ENCODE results near the gene TCF4. TPM values are rescaled to one million over a fixed set of nuclear protein-coding genes. Genes with fewer than 3 reads are reported as not detected.

The TCF4 gene
- total RNA-seq, 2 donors from 2014 or later: 0.79 to 1.3 TPM

DNA sequence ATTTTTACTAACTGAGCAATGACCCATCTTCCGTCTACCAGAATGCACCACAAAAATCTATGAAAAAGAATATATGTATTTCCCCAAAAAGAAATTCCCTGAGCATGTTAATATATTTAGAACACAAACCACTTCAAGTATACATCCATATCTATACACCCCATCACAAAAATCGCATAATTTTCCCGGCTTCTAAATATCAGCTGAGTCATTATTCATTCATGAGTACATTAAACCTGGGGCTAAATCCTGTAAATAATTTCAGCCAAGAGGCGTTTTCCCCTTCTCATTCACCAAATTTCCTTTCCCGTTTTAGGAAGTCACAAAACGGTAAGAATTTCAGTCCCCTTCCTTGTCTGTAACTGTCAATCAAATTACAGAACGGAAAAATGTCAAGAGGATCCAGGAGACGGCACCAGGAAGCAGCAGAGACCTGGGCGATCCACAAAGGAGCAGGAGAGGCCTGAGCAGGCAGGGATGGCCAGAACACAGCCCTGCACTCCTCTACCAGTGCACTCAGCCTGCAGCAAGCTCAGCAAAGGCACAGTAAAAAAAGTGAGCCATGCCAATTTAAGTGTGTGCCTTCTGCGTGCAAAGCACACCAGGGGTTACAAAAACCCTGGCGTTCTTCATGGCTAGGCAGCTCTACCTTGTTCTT lies 300.7 kb downstream of the TCF4 start:
- no peak for ATAC-seq (replicated peaks)
- Mint-ChIP-seq H3K4me1 (no peaks in the 10 kb centered on the region), H3K27me3 (no peaks in the 10 kb centered on the region), H3K4me3 (no peak overlapping the region), H3K27ac (no peak overlapping the region), H3K36me3 (ENCODE audit: low read depth) (no peaks in the 10 kb centered on the region), H3K9me3 (no peaks in the 10 kb centered on the region)

- Mint-ChIP-seq H3K9me3 (no peaks in the 10 kb centered on the region), H3K36me3 (ENCODE audit: low read depth) (no peaks in the 10 kb centered on the region), H3K4me3 (no peak overlapping the region), H3K27me3 (no peaks in the 10 kb centered on the region), H3K4me1 (no peaks in the 10 kb centered on the region), H3K27ac (no peak overlapping the region)
- no peak for ATAC-seq (replicated peaks)
Observed at GRCh38 chr18:55286257-55286825, 301.7 kb downstream of the TCF4 start.

GRCh38 chr18:55284614-55285013 lies 303.4 kb downstream of the TCF4 start:
- H3K27me3 Mint-ChIP-seq: no peaks in the 10 kb centered on the region
- H3K36me3 Mint-ChIP-seq (ENCODE audit: low read depth): no peaks in the 10 kb centered on the region
- H3K4me3 Mint-ChIP-seq: no peak overlapping the region
- H3K4me1 Mint-ChIP-seq: no peaks in the 10 kb centered on the region
- no peaks in the 10 kb centered on the region for H3K9me3 Mint-ChIP-seq
- no peak for ATAC-seq (replicated peaks)
- no peak overlapping the region for H3K27ac Mint-ChIP-seq

DNA sequence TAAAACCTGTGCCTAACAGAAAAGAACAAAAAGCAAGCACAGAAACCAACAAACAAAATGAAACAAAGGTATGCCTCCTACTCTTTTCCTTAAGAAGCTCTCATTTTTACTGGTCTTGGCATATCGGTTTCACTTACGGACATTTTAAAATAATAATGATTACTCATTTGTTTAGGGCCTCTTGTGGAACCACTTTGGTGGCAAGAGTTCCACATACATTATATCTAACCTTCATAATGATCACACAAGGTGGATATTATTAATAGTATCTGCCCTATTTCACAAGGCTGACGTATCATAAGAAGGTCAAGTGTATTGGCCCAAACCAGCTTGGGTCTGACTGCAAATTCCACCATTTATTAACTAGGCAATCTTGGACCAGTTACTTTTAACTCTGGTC lies 304.7 kb downstream of the TCF4 start:
- Mint-ChIP-seq H3K27ac (no peak overlapping the region), H3K9me3 (no peaks in the 10 kb centered on the region), H3K27me3 (no peaks in the 10 kb centered on the region), H3K36me3 (ENCODE audit: low read depth) (no peaks in the 10 kb centered on the region), H3K4me1 (no peaks in the 10 kb centered on the region), H3K4me3 (no peak overlapping the region)
- no peak for ATAC-seq (replicated peaks)

DNA sequence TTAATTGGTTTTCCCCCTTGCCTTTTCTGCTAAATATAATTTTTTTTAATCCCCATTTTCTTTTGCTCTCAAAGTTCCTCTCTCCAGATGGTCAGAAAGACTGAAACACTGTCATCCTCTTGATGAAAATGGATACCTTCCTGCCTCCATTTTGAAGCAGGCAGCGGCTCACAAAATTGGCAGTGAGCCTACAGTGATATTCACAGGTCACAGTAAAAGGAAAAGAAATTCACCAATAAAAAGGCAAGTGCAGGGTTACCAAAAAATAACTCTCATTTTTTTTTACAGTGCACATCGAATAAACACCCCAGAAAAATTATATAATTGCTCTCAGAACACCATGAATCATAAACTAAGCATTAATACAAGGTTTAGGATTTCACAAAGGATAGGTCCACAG lies 307.5 kb downstream of the TCF4 start:
- ATAC-seq (replicated peaks): no peak
- Mint-ChIP-seq H3K9me3 (no peaks in the 10 kb centered on the region), H3K4me1 (no peaks in the 10 kb centered on the region), H3K4me3 (no peak overlapping the region), H3K27me3 (no peaks in the 10 kb centered on the region), H3K36me3 (ENCODE audit: low read depth) (no peaks in the 10 kb centered on the region), H3K27ac (no peak overlapping the region)

DNA sequence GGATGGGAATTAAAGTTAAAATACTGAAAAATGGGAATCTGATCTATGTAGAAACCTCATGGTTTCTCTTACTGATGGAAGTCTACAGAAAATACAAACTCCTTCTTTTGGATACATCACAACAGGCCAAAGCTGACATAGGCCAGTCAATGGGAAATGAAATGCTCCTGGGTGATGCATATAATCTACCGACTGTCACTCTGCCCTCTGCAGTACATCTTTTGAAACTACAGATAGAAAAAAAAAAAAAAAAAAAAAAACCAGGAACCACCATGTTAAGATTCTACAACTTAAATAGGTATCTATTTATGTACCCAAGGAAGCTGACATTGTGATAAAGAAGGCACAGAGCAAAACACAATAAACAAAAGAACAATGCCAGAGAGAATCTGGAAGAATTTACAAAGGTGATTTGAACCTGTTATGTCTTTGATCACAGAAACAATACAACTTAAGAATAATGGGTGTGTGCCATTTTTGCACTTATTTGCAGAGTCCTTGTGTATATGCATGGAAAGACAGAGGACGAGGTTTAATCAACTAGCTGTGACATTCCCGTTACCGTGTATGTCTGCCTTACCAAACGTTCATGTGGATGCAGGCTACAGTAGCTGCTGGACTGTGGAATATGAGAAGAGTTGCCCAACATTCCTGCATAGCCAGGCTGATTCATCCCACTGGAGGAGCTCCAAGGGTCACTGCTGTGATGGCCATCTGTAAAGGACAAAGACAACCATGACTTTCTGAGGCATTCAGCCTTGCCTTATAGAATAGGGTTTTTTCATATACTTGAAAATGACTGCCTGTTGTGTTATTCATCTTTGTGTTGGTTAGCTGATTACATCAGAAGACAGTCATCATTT lies 312.7 kb downstream of the TCF4 start:
- no peaks in the 10 kb centered on the region for H3K4me1 Mint-ChIP-seq
- H3K27ac Mint-ChIP-seq: no peak overlapping the region
- no peak for ATAC-seq (replicated peaks)
- H3K4me3 Mint-ChIP-seq: no peak overlapping the region
- H3K27me3 Mint-ChIP-seq: no peaks in the 10 kb centered on the region
- H3K9me3 Mint-ChIP-seq: peaks cover 3% of the 10 kb centered on the region
- H3K36me3 Mint-ChIP-seq (ENCODE audit: low read depth): no peaks in the 10 kb centered on the region

GRCh38 chr18:55272510-55273243 lies 315.3 kb downstream of the TCF4 start:
- Mint-ChIP-seq H3K27ac (no peak overlapping the region), H3K4me3 (no peak overlapping the region), H3K27me3 (no peaks in the 10 kb centered on the region), H3K36me3 (ENCODE audit: low read depth) (no peaks in the 10 kb centered on the region), H3K9me3 (peaks cover 3% of the 10 kb centered on the region), H3K4me1 (no peaks in the 10 kb centered on the region)
- no peak for ATAC-seq (replicated peaks)

GRCh38 chr18:55269622-55270021 lies 318.4 kb downstream of the TCF4 start:
- Mint-ChIP-seq H3K9me3 (peaks cover 3% of the 10 kb centered on the region), H3K36me3 (ENCODE audit: low read depth) (no peaks in the 10 kb centered on the region), H3K4me1 (no peaks in the 10 kb centered on the region), H3K27ac (no peak overlapping the region), H3K4me3 (no peak overlapping the region), H3K27me3 (no peaks in the 10 kb centered on the region)
- no peak for ATAC-seq (replicated peaks)

DNA sequence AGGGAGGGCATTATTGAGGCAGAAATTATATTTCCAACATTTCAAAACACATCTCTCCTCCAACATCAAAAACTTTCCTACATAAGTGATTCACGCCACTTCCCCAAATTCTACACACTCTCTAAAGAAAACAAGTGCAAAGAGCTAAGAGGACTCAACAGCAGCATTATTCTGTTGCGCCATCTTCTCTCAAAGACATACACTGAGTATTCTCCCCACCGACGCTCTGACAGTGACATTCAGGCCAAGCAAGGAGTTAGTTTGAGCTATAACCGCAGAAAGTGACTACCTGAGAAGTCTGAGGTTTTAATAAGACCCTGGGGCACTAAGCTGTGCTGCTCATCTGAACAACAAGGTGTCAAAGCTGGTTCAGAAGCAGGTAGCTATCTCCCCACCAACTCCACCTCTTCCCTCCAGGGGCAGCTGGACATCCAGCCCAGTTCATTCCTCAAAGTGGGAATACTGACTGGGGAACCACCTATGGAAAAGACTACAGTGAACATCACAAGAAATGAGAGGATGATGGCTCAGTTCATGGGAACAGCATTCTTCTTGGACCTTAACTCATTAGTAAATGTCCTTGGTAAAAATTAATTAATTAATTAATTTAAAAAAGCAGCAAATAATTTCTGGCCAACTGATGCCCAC lies 319.2 kb downstream of the TCF4 start:
- Mint-ChIP-seq H3K27me3 (no peaks in the 10 kb centered on the region), H3K4me3 (no peak overlapping the region)
- ATAC-seq (replicated peaks): no peak

GRCh38 chr18:55268151-55268601 lies 319.8 kb downstream of the TCF4 start:
- no peak overlapping the region for H3K27ac Mint-ChIP-seq
- H3K36me3 Mint-ChIP-seq (ENCODE audit: low read depth): no peaks in the 10 kb centered on the region
- H3K27me3 Mint-ChIP-seq: no peaks in the 10 kb centered on the region
- ATAC-seq (replicated peaks): no peak
- H3K4me3 Mint-ChIP-seq: no peak overlapping the region
- no peaks in the 10 kb centered on the region for H3K4me1 Mint-ChIP-seq
- peaks cover 3% of the 10 kb centered on the region for H3K9me3 Mint-ChIP-seq

More for the DNA sequence above, 319.2 kb downstream of the TCF4 start:
- no peaks in the 10 kb centered on the region for H3K4me1 Mint-ChIP-seq
- H3K27ac Mint-ChIP-seq: no peak overlapping the region
- H3K9me3 Mint-ChIP-seq: peaks cover 3% of the 10 kb centered on the region
- H3K36me3 Mint-ChIP-seq (ENCODE audit: low read depth): no peaks in the 10 kb centered on the region

GRCh38 chr18:55266981-55267380 lies 321.0 kb downstream of the TCF4 start:
- ATAC-seq (replicated peaks): no peak
- Mint-ChIP-seq H3K27me3 (no peaks in the 10 kb centered on the region), H3K4me1 (no peaks in the 10 kb centered on the region), H3K27ac (no peak overlapping the region), H3K9me3 (peaks cover 3% of the 10 kb centered on the region), H3K4me3 (no peak overlapping the region), H3K36me3 (ENCODE audit: low read depth) (no peaks in the 10 kb centered on the region)

DNA sequence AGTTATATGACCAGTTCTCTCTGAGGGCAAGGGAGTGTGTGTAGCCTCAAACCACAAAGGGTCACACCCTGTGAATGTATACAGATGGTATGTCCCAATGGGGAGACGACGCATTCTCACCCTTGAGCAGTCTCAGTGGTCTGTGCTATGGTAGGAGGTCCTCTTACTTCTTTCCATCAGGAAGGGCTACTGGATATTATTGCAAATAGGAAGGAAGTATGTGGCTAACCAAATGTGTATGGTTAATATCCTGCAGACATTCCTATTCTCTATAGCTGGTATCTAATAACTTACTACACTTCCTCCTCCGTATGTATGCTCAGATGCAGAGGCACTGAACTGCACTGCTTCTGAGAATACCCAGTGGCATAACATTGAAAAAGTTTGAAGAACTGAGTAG lies 322.0 kb downstream of the TCF4 start:
- no peaks in the 10 kb centered on the region for H3K4me1 Mint-ChIP-seq
- ATAC-seq (replicated peaks): no peak
- no peaks in the 10 kb centered on the region for H3K36me3 Mint-ChIP-seq (ENCODE audit: low read depth)
- no peaks in the 10 kb centered on the region for H3K27me3 Mint-ChIP-seq
- no peak overlapping the region for H3K27ac Mint-ChIP-seq
- no peak overlapping the region for H3K4me3 Mint-ChIP-seq
- H3K9me3 Mint-ChIP-seq: no peaks in the 10 kb centered on the region

GRCh38 chr18:55265130-55265675 lies 322.8 kb downstream of the TCF4 start:
- no peaks in the 10 kb centered on the region for H3K9me3 Mint-ChIP-seq
- no peaks in the 10 kb centered on the region for H3K27me3 Mint-ChIP-seq
- H3K36me3 Mint-ChIP-seq (ENCODE audit: low read depth): no peaks in the 10 kb centered on the region
- H3K4me3 Mint-ChIP-seq: no peak overlapping the region
- no peak for ATAC-seq (replicated peaks)
- no peaks in the 10 kb centered on the region for H3K4me1 Mint-ChIP-seq
- H3K27ac Mint-ChIP-seq: no peak overlapping the region

GRCh38 chr18:55264108-55264507 lies 323.9 kb downstream of the TCF4 start:
- Mint-ChIP-seq H3K27ac (no peak overlapping the region), H3K4me1 (no peaks in the 10 kb centered on the region), H3K27me3 (no peaks in the 10 kb centered on the region), H3K4me3 (no peak overlapping the region), H3K36me3 (ENCODE audit: low read depth) (no peaks in the 10 kb centered on the region), H3K9me3 (no peaks in the 10 kb centered on the region)
- ATAC-seq (replicated peaks): no peak

All from activated T-helper 17 cell treated with anti-CD3 and anti-CD28 coated beads, Interleukin-2, amount 50 U/mL, for 72 hours (primary cell).